HepG2 (cell line): ENCODE measurements around the gene ARRDC3.

Experiments
- CHD2 ChIP-seq: IDR thresholded peaks from 2 replicates; pipeline ENCODE4 v1.6.1; 2011; ENCODE audit warnings: low read depth, low read length, improper control_type of control experiment
- ELF3 ChIP-seq: IDR thresholded peaks from 2 replicates; pipeline ENCODE4 v1.6.1; 2016; ENCODE audit warnings: missing genetic modification reagents, missing compliant biosample characterization
- EZH2 ChIP-seq: conservative IDR thresholded peaks from 2 replicates; pipeline ENCODE4 v1.6.1; 2012; ENCODE audit warnings: mild to moderate bottlenecking, low read depth, low read length, moderate library complexity
- HCFC1 ChIP-seq: fragments of 150-350 bp; IDR thresholded peaks from 2 replicates; pipeline ENCODE4 v1.6.1; 2014; ENCODE audit warnings: low read depth, low read length
- KAT8 ChIP-seq: IDR thresholded peaks from 2 replicates; pipeline ENCODE4 v1.6.1; 2016; ENCODE audit warnings: missing genetic modification reagents, missing compliant biosample characterization
- NR3C1 ChIP-seq: sonication (generic); formaldehyde crosslinking; IDR thresholded peaks from 2 replicates; pipeline ENCODE4 v1.4.0; 2020; ENCODE audit warnings: missing genetic modification reagents
- YY1 ChIP-seq: IDR thresholded peaks from 2 replicates; pipeline ENCODE4 v1.6.1; 2011; ENCODE audit warnings: low read length, low read depth, moderate library complexity, mild to moderate bottlenecking; ENCODE audit not compliant: insufficient read depth, insufficient replicate concordance
- ZNF333 ChIP-seq: sonication (generic); formaldehyde crosslinking; IDR thresholded peaks from 2 replicates; pipeline ENCODE4 v1.4.0; 2020; ENCODE audit warnings: mild to moderate bottlenecking, missing genetic modification reagents, borderline replicate concordance
- TF ChIP-seq, protein P1 (sequence below), 2 experiments: fragments of 450-650 bp in 1 of 2; sonication (generic) in 1 of 2; formaldehyde crosslinking; IDR thresholded peaks; 2 replicates each; pipeline versions ENCODE4 v1.5.0 to v1.8.0; 2020 to 2022; ENCODE audit warnings: mild to moderate bottlenecking in 1 of 2, missing genetic modification reagents in 1 of 2
- TF ChIP-seq, protein P2 (sequence below): sonication (generic); formaldehyde crosslinking; IDR thresholded peaks from 2 replicates; pipeline ENCODE4 v1.5.0; 2020; ENCODE audit warnings: mild to moderate bottlenecking, missing genetic modification reagents, moderate library complexity
- TF ChIP-seq, protein P3 (sequence below): IDR thresholded peaks from 2 replicates; pipeline ENCODE4 v1.6.1; 2012; ENCODE audit warnings: inconsistent platforms
- TF ChIP-seq, protein P4 (sequence below): IDR thresholded peaks from 2 replicates; pipeline ENCODE4 v1.6.1; 2016; ENCODE audit warnings: missing compliant biosample characterization, missing genetic modification reagents, borderline replicate concordance

DNA sequence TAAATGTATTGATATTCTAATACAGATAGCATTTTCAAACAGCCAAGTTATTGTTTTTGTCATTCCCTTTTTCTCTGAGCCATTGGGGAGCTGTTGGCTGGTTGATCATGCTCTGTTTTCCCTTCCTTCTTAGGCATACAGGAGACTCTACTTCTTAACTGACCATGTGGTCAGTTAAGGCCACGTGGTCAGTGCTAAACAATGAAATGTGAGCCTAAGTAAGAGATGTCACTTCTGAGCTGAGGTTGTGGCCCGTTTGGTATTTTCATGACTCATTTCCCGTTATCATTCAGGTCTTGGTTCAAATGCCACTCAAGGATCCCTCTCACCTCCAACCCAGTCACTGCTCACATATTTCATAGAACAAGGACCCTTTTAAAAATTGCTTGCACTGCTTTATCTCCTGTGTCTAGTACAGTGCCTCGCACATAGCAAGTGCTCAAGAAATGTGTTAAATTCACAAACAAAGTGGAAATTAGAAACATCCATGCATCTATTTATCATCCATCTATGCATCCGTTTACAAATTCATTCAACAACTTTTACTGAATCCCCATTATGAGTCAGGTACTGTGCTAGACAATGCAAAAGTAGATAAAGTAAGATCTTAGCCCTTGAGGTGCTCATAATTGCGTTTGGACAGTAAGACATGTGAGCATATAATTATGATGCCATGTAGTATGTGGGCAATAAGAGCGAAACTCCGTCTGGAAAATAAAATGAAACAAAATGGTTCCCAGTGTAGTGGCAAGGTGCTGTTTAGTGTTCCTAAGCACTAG, 50.7 kb downstream of the ARRDC3 start:
- TF ChIP-seq, protein P1, sequence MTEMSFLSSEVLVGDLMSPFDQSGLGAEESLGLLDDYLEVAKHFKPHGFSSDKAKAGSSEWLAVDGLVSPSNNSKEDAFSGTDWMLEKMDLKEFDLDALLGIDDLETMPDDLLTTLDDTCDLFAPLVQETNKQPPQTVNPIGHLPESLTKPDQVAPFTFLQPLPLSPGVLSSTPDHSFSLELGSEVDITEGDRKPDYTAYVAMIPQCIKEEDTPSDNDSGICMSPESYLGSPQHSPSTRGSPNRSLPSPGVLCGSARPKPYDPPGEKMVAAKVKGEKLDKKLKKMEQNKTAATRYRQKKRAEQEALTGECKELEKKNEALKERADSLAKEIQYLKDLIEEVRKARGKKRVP (CRISPR knock-in tag; IDR thresholded peaks at IDR 0.05) = no peak
- TF ChIP-seq ZNF333 (CRISPR knock-in tag) = no peak
- TF ChIP-seq NR3C1 (CRISPR knock-in tag) = no peak
- TF ChIP-seq, protein P2, sequence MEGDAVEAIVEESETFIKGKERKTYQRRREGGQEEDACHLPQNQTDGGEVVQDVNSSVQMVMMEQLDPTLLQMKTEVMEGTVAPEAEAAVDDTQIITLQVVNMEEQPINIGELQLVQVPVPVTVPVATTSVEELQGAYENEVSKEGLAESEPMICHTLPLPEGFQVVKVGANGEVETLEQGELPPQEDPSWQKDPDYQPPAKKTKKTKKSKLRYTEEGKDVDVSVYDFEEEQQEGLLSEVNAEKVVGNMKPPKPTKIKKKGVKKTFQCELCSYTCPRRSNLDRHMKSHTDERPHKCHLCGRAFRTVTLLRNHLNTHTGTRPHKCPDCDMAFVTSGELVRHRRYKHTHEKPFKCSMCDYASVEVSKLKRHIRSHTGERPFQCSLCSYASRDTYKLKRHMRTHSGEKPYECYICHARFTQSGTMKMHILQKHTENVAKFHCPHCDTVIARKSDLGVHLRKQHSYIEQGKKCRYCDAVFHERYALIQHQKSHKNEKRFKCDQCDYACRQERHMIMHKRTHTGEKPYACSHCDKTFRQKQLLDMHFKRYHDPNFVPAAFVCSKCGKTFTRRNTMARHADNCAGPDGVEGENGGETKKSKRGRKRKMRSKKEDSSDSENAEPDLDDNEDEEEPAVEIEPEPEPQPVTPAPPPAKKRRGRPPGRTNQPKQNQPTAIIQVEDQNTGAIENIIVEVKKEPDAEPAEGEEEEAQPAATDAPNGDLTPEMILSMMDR (CRISPR knock-in tag) = no peak
- TF ChIP-seq EZH2 = no peak
- TF ChIP-seq ELF3 (CRISPR knock-in tag) = peak; percentile 20; the same call in 1 of the 2 replicates
- TF ChIP-seq CHD2 = no peak
- no peak for TF ChIP-seq YY1
- no peak for TF ChIP-seq HCFC1
- no peak for TF ChIP-seq KAT8 (CRISPR knock-in tag)
- TF ChIP-seq, protein P3, sequence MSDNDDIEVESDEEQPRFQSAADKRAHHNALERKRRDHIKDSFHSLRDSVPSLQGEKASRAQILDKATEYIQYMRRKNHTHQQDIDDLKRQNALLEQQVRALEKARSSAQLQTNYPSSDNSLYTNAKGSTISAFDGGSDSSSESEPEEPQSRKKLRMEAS = peak; percentile 78; the same call in 1 of the 2 replicates
- TF ChIP-seq, protein P4, sequence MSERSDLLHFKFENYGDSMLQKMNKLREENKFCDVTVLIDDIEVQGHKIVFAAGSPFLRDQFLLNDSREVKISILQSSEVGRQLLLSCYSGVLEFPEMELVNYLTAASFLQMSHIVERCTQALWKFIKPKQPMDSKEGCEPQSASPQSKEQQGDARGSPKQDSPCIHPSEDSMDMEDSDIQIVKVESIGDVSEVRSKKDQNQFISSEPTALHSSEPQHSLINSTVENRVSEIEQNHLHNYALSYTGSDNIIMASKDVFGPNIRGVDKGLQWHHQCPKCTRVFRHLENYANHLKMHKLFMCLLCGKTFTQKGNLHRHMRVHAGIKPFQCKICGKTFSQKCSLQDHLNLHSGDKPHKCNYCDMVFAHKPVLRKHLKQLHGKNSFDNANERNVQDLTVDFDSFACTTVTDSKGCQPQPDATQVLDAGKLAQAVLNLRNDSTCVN = no peak
